Testis (tissue), 2 donors: Measurements from ENCODE around the gene MAB21L3.
"Not testable (repeated sequence)": the region's sequence is repeated elsewhere in the genome, so short reads cannot be mapped to it uniquely, and the experiment has no call there.

Experiments used
- CTCF ChIP-seq, 3 experiments: fragments of 450-650 bp in 2 of 3; fragments of 200-600 bp in 1 of 3; sonication (generic) in 1 of 3; IDR thresholded peaks; one replicate each; pipeline ENCODE4 v1.5.1; 2016 to 2019; ENCODE audit warnings: antibody characterized with exemption in 3 of 3, mild to moderate bottlenecking in 2 of 3, moderate library complexity in 1 of 3
- POLR2A ChIP-seq: fragments of 450-650 bp; IDR thresholded peaks from one replicate; pipeline ENCODE4 v1.6.1; 2017; ENCODE audit warnings: antibody characterized with exemption, mild to moderate bottlenecking, moderate library complexity

GRCh38 chr1:116146447-116147113, 35.4 kb downstream of the MAB21L3 start:
- TF ChIP-seq POLR2A; CTCF (IDR thresholded peaks at IDR 0.05): not testable (repeated sequence)
